Left lobe of liver (tissue), 2 donors: ENCODE measurements around the gene TMEM238L. TPM values are rescaled to one million over a fixed set of nuclear protein-coding genes. Genes with fewer than 3 reads are reported as not detected.

Experiments used
- ATAC-seq: fragments of 200-7000 bp; cut with Tn5 transposase; one replicate; pipeline ENCODE4 v1.9.1; 2020; ENCODE audit warnings: mild to moderate bottlenecking, moderate library complexity
- DNase-seq: peaks from one replicate; pipeline ENCODE4 v3.0.0-alpha.2; 2020; ENCODE audit warnings: low spot score
- total RNA-seq: library from RNA; stranded (reverse); gene quantifications from one replicate; pipeline ENCODE4 v1.2.1, GENCODE V29; 2021
- donor health status: DM: no; HTN: no; CAD: no; lungs with moderate emphysema.
- donor health status: DM: no; HTN: yes; CAD: no.

TMEM238L gene
- total RNA-seq, 1 donor from 2014 or later, result not detected

GRCh38 chr17:10805911-10806310 lies 2.0 kb upstream of the TMEM238L start:
- ATAC-seq, result no peak
- no peak for DNase-seq

DNA sequence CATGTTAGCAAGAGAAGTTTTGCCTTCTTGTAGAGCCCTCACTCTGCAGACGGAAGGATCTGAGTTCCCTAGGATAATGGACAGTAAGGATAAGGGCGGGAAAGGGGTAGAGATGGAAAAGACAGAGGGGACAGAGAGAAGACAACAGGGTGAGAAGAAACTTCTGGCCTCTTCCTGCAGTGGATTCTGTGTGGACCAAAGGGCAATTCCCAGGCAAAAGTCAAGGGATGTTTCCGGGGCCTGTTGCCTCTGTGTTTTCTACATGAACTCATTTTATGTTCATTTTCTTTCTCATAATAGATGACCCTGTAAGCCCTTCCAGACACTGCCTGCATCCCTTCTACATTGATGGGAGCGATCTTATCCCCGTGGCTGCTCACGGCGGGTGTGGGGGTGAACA lies 647 bp upstream of the TMEM238L start:
- ATAC-seq, result no peak
- no peak for DNase-seq

DNA sequence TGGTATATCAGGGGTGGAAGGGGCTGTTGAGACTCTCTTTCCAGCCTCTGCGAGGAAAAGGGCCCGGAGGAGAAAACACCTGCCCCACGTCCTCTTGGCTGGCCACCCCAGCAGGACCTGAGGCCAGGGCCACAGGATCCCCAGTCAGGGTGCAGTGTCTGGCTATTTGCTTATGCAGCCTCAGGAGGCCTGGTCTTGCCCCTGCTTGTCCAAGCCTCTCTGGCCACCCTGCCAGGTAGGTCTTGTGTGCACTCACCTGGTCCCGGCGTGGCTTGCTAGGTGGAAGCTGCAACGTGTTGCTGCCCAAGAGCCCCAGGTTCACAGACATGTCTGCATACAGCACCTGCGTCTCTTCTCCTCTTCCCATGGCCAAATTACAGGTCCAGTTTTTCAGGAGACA lies 549 bp downstream of the TMEM238L start:
- ATAC-seq (no peak), DNase-seq (no peak)

- DNase-seq, result no peak
- ATAC-seq, result no peak
These were observed 1.2 kb downstream of the TMEM238L start for GRCh38 chr17:10802496-10803284.

DNA sequence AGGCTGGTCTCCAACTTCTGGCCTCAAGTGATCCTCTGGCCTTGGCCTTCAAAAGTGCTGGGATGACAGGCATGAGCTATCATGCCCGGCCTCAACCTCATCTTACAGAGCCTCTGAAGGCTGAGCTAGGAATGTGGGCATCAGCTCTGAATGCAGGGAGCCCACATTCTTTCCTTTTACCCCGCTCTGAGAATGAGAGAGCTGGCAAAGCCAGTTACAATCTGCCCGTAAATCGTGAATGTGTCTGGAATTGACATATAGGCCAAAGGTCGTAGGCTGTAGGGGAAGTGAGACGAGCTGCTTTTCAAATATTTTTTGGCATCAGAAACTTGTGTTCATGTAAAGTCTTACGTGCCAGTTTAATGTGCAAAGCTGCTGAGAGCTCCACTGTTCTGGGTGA lies 4.5 kb downstream of the TMEM238L start:
- DNase-seq, result no peak
- ATAC-seq, result peak; percentile 42

DNA sequence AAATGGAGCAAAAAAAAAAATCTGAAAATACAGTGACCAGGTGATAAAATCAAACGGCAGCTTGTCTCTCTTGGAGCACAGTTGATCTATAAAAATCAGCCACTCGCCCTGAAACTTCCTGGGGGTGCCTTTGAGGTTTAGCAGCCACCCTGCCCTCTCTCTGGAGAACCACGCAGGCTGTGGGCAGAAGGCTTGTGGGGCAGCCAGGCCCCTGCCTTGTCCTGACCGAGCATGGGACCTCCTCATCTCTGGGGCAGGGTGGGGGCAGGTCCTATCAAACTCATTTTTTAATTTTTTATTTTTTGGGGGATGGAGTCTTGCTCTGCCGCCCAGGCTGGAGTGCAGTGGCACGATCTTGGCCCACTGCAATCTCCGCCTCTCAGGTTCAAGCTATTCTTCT lies 5.0 kb downstream of the TMEM238L start:
- peak; percentile 6 for ATAC-seq
- DNase-seq, result no peak

DNA sequence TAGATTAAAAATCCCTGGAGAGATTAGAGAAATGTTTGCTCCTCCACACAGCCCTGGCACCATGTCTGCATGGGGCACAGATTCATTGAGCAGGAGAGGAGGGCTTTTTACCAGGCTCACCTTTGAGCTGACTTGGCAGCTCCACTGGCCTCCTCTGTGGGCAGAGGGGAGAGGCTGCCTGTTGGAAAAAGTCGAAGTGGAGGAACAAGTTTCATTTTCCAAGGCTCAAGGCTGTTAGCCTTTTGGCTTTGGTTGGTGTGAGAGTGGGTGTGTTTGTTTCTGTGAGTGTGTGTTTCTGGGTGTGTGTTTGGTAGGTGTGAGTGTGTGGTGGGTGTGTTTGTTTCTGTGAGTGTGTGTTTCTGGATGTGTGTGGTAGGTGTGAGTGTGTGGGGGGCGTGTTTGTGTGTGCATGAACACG lies 5.6 kb downstream of the TMEM238L start:
- DNase-seq (peak; percentile 60), ATAC-seq (peak; percentile 87)

DNA sequence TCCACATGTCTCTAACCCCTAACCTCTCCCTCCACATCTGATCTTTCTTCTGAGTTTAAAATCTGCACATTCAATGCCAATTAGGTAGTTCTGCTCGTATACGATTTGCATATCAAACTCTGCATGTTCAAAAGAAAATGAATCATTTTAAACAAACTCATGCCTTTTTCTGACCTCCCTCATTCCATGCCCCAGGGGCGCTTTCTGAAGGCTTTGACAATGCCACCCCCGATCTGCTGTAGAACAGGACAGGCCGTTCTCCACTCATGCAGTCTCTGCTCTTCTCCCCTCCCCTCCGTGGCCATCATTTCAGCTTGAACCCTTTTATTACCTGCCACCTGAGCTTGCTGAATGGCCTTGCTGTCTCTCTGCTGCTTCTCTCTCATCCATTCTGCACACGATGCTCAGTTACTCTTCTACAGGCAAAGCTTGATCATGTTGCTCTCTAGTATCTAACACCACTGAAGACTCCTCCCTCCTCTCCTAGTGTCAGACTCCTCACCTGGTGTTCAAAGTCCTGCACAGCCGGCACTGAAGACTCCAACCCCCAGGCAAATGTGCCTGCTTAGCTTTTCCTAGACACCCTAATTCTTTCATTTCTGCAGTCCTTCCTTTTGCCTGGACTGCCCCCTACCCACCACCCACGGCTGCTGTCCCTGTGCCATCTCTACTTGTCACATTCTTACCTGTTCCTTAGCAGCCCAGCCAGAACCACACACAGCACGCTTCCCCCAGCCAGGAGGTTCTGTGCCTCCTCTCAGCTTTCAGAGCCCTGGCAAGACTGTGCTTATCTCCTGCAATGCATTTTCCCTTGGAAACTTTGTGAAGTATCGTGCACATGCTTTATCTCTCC lies 6.2 kb downstream of the TMEM238L start:
- no peak for DNase-seq

GRCh38 chr17:10793816-10794215 lies 10.1 kb downstream of the TMEM238L start:
- no peak for DNase-seq

More for the DNA sequence above, 6.2 kb downstream of the TMEM238L start:
- ATAC-seq, result peak; percentile 70

GRCh38 chr17:10793256-10793655 lies 10.6 kb downstream of the TMEM238L start:
- no peak for ATAC-seq
- DNase-seq, result no peak

More at GRCh38 chr17:10793816-10794215, 10.1 kb downstream of the TMEM238L start:
- ATAC-seq, result no peak

- DNase-seq (no peak), ATAC-seq (no peak)
These were observed 11.7 kb downstream of the TMEM238L start for GRCh38 chr17:10792151-10792550.

DNA sequence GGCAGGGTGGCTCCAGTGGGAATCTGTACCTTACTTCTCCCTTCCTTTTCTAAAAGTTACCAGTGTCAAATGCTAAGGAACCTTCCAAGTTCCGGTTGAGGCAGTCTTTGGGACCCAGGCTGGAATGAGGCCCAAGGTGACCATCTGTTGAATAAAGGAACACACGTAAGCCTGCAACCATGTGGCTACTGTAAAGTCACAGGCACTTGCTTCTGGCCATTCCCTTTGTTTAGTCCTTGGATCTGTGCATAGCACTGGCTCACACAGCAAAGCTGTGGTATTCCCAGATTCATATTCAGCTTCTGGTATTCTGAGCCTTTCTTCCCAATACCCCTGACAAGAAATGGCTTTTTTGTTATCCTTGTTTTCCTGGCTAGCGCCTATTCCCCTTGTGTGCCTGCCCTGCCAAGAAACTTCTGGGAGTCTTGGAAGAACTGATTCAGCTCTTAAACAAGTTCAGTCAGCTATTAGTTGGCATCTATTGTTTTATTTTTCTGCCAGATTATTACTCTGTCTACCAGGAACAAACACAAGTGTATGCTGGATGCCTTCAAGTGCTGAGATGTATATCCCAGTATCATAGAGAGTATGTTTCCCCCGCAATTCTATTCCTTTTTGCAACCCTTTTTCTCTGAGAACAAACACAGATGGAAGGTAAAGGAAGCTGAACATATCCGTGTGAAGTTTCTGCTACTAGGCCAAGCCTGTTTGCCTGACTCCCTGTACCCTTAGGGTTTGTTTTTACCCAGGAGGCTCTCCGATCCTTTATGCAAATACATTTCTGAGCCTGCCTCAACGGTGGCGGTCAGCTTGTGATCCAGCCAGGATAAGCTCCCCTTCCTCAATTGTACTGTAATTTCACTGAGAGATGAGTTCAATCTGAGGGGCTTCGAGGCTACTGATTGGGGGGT lies 13.2 kb downstream of the TMEM238L start:
- ATAC-seq (no peak), DNase-seq (no peak)

- no peak for DNase-seq
- peak; percentile 81 for ATAC-seq
These were observed 14.1 kb downstream of the TMEM238L start for GRCh38 chr17:10789694-10790271.

DNA sequence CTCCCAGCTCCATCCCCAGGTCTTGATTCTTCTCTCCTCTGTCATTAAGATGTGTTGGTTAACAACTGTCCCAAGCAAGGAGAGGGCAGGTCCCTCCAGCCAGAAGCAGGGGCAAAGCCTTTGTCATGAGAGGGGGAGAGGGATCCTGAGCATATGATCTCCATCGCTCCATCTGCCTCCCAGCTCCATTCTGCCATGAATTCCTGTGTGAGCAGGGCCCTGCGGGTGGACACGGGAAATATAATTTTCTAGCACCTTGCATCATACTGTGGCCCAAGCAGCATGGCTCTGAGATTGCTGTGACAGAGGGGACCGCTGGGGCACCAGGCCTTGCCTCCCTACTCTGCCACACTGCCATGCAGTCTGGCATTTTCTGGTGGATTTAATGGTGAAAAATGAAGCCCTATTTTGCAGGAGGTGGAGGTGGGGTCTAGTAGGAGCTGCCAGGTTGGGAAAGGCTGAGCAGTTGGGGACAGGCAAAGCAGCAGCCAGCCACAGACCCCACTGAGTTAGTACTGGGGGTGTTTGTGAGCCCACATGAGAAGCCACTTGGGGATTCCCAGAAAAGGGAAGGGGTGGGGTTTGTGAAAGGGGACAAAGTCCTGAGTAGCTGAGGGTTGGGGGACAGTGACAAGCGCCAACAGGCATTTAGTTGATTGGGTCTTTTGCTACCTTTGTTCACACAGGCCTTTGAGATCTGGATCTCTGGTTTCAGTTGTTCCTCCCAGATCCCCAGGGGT lies 16.4 kb downstream of the TMEM238L start:
- no peak for DNase-seq
- no peak for ATAC-seq

GRCh38 chr17:10785295-10785694 lies 18.6 kb downstream of the TMEM238L start:
- DNase-seq (no peak), ATAC-seq (no peak)

GRCh38 chr17:10779609-10780008 lies 24.3 kb downstream of the TMEM238L start:
- DNase-seq (no peak), ATAC-seq (no peak)

GRCh38 chr17:10777890-10778289 lies 26.0 kb downstream of the TMEM238L start:
- no peak for ATAC-seq
- no peak for DNase-seq

DNA sequence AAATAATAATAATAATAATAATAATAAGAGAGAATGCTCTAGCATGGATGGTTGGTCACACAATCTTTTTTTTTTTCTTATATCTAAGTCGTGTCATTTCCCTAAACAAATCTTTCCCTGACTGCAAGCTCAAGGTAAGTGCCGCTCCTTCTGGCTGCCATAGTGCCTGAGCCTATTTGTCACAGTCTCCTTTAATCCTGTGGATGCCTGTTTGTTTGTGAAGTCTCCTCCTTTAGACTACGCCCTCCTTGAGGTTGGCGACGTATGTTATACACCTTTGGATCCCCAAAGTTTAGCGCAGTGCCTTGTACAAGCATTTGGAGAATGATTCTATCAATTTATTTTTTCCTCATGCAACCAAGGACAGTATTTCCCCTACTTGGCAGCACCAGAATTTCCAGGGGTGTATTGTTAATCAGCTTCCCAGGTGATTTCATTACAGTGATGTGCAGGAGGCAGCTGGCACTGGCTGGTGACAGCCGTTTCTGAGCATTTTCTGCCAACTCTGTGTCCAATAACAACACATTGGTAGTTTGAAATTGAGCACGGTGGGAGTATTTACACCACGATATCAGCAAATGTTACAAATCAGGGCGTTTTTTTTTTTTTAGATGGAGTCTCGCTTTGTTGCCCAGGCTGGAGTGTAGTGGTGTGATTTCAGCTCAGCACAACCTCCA lies 26.6 kb downstream of the TMEM238L start:
- DNase-seq (no peak), ATAC-seq (no peak)

GRCh38 chr17:10776381-10776780 lies 27.5 kb downstream of the TMEM238L start:
- DNase-seq (no peak), ATAC-seq (no peak)
